IgD-negative memory B cell (primary cell): ENCODE data around the gene AMN. TPM values are rescaled to one million over a fixed set of nuclear protein-coding genes. Genes with fewer than 3 reads are reported as not detected.

Experiments used
- H3K27ac Mint-ChIP-seq, 3 donors: one replicate each; pipeline ENCODE4 v1.8.0; 2020 to 2022; ENCODE audit warnings: mild to moderate bottlenecking in 3 of 3, mixed read lengths in 3 of 3, moderate library complexity in 1 of 3
- H3K27me3 Mint-ChIP-seq: one replicate; pipeline ENCODE4 v1.8.0; 2021; ENCODE audit warnings: mixed read lengths
- H3K36me3 Mint-ChIP-seq: one replicate; pipeline ENCODE4 v1.8.0; 2020; ENCODE audit warnings: mild to moderate bottlenecking, mixed read lengths
- H3K4me1 Mint-ChIP-seq, 3 donors: one replicate each; pipeline ENCODE4 v1.8.0; 2020 to 2022; ENCODE audit warnings: mixed read lengths in 3 of 3, mild to moderate bottlenecking in 1 of 3
- H3K4me3 Mint-ChIP-seq, 4 donors: one replicate each; pipeline ENCODE4 v1.8.0; 2020 to 2022; ENCODE audit warnings: mild to moderate bottlenecking in 4 of 4, mixed read lengths in 4 of 4, moderate library complexity in 3 of 4
- H3K9me3 Mint-ChIP-seq, 3 donors: one replicate each; pipeline ENCODE4 v1.8.0; 2020 to 2021; ENCODE audit warnings: mixed read lengths in 3 of 3, mild to moderate bottlenecking in 1 of 3
- polyA plus RNA-seq: library from polyadenylated mRNA; unstranded; fragments of 300-500 nt; fragmentation: Illumina TruSeq; gene quantifications from one replicate; pipeline ENCODE4 v1.2.3, GENCODE V29; 2021

AMN gene
- polyA plus RNA-seq, 1 donor from 2014 or later = 15.0 TPM

DNA sequence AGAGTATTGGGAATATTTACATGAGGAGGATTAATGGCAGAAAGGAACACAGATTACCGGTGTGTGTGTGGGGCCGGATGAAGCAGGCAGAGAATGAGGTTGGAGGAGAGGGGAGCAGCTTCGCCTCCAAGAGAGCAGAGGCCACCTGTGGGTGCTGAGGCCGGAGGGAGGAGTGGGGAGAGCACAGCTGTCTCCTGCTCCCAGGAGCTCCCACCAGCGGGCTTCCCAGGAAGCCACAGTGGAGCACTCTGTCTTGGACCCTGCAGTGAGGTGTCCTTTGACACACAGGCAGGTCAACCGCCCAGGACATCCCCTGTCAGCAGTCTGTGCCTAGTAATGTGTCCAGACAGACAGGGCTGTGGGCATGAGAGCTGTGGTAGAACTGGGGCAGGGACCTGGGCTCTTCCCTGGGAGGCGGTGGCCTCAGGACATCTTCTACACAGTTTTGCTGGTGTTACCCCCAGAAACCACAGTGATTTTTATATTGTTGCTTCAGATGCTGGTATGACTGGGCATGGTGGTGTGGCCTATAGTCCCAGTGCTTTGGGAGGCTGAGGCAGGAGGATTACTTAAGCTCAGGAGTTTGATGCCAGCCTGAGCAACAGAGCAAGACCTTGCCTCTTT is 18.5 kb upstream of the AMN start:
- peaks cover 25 to 37% (median 26%) of the 10 kb centered on the region in 3 donors for H3K4me1 Mint-ChIP-seq
- H3K27me3 Mint-ChIP-seq = peaks cover 2% of the 10 kb centered on the region
- H3K36me3 Mint-ChIP-seq = peaks cover 4% of the 10 kb centered on the region
- H3K4me3 Mint-ChIP-seq = peak overlapping the region in 1 of 4 donors; percentile 39
- H3K27ac Mint-ChIP-seq = peak overlapping the region in 2 of 3 donors; percentile 50 to 81
- H3K9me3 Mint-ChIP-seq = no peaks in the 10 kb centered on the region

DNA sequence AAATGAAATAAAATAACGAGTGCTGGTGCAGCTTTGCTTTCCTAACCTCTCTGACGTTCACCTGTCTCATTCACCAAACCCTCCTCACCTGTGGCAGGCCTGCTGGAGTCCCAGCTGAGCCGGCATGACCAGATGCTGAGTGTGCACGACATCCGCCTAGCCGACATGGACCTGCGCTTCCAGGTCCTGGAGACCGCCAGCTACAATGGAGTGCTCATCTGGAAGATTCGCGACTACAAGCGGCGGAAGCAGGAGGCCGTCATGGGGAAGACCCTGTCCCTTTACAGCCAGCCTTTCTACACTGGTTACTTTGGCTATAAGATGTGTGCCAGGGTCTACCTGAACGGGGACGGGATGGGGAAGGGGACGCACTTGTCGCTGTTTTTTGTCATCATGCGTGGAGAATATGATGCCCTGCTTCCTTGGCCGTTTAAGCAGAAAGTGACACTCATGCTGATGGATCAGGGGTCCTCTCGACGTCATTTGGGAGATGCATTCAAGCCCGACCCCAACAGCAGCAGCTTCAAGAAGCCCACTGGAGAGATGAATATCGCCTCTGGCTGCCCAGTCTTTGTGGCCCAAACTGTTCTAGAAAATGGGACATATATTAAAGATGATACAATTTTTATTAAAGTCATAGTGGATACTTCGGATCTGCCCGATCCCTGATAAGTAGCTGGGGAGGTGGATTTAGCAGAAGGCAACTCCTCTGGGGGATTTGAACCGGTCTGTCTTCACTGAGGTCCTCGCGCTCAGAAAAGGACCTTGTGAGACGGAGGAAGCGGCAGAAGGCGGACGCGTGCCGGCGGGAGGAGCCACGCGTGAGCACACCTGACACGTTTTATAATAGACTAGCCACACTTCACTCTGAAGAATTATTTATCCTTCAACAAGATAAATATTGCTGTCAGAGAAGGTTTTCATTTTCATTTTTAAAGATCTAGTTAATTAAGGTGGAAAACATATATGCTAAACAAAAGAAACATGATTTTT is 17.1 kb upstream of the AMN start:
- Mint-ChIP-seq H3K27me3 (peaks cover 2% of the 10 kb centered on the region), H3K4me1 (peaks cover 21 to 29% (median 21%) of the 10 kb centered on the region in 3 donors), H3K4me3 (peak overlapping the region in 1 of 4 donors; percentile 41), H3K9me3 (no peaks in the 10 kb centered on the region), H3K36me3 (peaks cover 3% of the 10 kb centered on the region), H3K27ac (peak overlapping the region in 2 of 3 donors; percentile 23 to 49)

DNA sequence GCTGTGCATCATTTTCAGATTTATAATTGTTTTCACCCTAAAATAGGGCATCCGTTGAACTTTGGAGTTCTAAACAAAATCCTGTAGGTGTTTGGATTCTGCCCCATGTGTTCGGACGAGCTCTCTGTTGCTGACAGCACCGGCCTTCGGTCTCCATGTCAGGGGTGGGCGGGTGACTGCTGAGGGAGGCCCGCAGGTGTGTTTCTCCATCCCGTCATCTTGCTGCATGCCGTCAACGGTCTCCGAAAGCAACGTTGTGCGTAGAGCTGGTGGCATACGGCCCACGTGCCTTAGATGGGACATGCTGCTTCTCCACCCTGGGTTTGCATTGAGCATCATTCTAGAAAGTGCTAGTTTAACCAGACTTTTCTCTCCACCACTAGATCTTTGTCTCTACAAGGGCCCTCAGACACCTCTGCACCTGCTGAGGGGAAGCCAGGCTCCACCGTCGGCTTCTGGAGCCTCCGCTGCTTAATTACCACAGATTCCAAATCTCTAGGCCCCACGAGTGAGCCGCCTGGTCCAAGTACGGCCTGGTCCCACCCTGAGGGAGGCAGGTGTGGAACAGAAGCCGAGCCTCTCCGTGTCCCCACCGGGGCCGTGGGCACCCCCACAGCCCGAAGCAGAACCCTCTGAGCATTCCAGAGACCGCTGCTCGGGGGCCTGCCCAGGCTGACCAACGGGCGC is 15.7 kb upstream of the AMN start:
- peaks cover 11 to 21% (median 18%) of the 10 kb centered on the region in 3 donors for H3K4me1 Mint-ChIP-seq
- no peak overlapping the region for H3K4me3 Mint-ChIP-seq
- peaks cover 4% of the 10 kb centered on the region for H3K36me3 Mint-ChIP-seq
- no peaks in the 10 kb centered on the region for H3K9me3 Mint-ChIP-seq
- H3K27me3 Mint-ChIP-seq = peaks cover 2% of the 10 kb centered on the region
- H3K27ac Mint-ChIP-seq = peak overlapping the region in 1 of 3 donors; percentile 54

DNA sequence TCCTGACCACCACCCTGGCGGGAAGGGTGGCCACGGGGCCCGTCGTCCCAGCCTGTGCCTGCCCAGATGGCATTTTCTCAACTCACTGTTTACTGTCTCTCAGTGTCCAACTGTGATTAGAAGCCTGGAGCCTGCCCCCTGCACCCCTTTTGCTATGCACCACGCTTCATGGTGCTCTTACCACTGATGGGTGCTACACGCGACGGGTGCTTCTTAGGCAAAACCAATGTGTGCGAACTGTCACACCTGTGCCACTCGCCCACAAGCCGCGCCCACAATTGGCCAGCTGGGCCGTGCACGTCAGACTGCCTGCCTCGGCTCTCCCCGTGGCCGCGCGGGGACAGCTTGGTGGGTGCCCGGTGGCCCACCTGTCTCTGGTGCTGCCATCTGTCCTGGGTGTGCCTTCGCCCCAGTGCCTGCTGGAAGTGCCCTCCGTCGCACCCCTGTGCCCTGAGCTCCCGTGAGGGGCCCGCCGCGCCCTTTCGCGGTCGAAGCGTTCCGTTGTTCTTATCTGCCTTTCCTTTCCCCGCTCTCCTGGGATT is 15.1 kb upstream of the AMN start:
- Mint-ChIP-seq H3K4me1 (peaks cover 7 to 15% (median 15%) of the 10 kb centered on the region in 3 donors), H3K27me3 (peaks cover 2% of the 10 kb centered on the region), H3K36me3 (peaks cover 4% of the 10 kb centered on the region), H3K27ac (peak overlapping the region in 2 of 3 donors; percentile 54 to 59), H3K4me3 (peak overlapping the region in 3 of 4 donors; percentile 39 to 71 (median 45)), H3K9me3 (no peaks in the 10 kb centered on the region)

DNA sequence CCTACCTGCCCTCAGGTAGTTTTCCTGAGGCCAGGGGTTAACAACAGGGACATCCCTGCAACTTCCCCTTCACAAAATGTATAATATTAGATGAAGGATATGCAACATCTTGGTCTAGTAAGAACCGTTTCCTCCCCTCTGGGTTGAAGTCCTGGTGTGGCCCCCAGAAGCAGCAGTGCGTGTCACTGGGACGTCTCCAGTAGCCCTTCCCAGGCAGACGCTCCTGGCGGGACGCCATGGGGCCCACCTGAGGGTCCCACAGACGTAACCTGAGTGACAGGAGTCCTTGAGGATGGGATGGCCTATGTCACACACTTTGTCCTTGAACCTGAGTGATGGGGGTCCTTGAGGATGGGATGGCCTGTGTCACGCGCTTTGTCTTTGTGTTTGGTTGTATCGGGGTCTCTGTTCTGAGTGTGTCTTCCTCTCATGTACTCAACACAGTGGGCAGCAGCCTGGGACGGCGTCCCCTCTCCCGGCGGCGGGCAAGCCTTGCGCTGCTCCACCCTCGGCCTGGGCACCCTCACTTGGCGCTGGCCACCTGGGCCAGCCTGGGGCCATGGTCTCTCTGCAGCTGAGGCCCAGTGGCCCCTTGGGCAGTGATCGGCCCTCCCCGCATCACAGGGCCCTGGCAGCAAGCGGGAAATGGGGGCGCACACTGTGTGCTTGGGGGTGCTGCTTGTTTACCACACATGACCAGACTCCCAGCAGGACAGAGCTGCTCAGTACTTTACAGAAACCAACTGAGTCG is 14.3 kb upstream of the AMN start:
- Mint-ChIP-seq H3K9me3 (no peaks in the 10 kb centered on the region), H3K4me3 (peak overlapping the region in 3 of 4 donors; percentile 39 to 71 (median 45)), H3K27me3 (peaks cover under 1% of the 10 kb centered on the region), H3K4me1 (peaks cover 3 to 15% (median 8%) of the 10 kb centered on the region in 3 donors), H3K36me3 (peaks cover 4% of the 10 kb centered on the region), H3K27ac (peak overlapping the region in 2 of 3 donors; percentile 54 to 59)

DNA sequence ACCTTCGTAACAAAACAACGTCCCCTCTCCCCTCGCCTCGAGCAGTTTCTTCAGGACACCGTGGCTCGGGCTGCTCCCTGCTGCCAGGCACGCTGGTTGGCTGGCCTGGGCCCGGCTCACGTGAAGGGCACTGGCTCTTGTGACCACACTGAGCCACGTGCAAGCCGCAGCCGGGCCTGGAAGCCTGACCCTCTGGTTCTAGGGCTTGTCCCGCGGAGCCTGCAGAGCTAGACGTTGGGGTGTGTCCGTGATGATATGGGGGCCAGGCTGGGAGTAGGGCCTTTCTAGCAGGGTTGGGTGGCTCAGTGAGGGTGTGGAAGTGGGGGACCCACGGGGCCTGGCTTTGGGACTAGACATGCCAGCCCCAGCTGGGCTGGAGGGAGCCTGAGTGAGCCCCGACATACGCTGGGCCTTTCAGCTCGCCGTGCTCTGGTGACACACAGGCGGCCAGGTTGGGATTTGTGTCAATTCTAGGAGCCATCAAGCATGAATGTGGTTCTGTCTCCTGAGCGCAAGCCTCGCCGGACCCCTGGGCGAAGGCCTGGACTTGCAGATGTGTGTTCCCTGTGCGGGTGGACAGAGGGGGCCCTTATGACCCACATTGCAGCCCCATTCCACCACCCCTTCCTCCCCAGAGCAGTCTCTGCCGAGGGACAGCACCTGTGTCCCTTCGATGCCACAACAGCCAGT is 13.6 kb upstream of the AMN start:
- Mint-ChIP-seq H3K9me3 (no peaks in the 10 kb centered on the region), H3K4me1 (peaks cover 9 to 16% (median 9%) of the 10 kb centered on the region in 3 donors), H3K27ac (no peak overlapping the region), H3K4me3 (peak overlapping the region in 1 of 4 donors; percentile 52), H3K27me3 (no peaks in the 10 kb centered on the region), H3K36me3 (peaks cover 4% of the 10 kb centered on the region)

DNA sequence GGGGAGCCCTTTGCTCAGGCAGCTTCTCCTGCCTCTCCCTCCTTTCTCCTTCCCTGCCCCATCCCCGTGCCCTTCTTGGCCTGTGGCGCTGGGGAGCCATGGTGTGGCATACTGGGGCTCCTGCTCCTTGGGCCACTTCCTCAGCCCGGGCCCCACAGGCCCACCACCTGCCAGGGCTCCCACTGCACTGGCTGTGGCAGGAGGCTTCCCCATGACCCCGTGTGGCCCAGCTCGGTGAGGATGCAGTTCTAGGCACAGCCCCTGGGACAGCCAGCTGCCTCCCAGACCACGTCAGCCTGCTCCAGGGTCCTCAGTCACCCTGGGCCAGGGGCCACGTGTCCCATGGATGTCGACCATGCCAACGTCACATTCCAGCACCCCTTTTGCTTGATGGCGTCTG is 13.0 kb upstream of the AMN start:
- Mint-ChIP-seq H3K4me3 (peak overlapping the region in 1 of 4 donors; percentile 52), H3K27ac (no peak overlapping the region), H3K4me1 (peaks cover 14 to 22% (median 15%) of the 10 kb centered on the region in 3 donors), H3K27me3 (no peaks in the 10 kb centered on the region), H3K9me3 (no peaks in the 10 kb centered on the region), H3K36me3 (peaks cover 4% of the 10 kb centered on the region)

DNA sequence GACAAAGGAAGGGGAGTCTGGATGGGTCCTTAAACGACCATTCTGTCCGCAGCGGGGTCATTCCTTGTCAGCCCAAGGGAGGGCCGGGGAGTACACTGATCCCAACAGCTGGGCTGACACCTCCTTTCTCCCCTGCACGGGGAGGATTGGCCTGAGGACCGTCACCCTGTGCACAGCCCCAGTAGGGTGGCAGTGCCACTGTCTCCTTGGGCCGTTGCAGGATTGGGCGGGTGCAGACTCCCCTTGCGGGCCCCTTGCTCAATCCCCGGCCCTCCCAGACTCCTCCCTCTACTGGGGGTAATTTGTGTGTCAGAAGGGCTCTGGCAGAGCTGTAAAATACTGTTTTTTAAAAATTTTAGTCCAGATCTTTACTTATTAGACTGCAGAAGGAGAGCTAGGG is 12.6 kb upstream of the AMN start:
- Mint-ChIP-seq H3K4me3 (no peak overlapping the region), H3K9me3 (no peaks in the 10 kb centered on the region), H3K27me3 (no peaks in the 10 kb centered on the region), H3K36me3 (peaks cover 4% of the 10 kb centered on the region), H3K4me1 (peaks cover 16 to 23% (median 17%) of the 10 kb centered on the region in 3 donors), H3K27ac (no peak overlapping the region)

DNA sequence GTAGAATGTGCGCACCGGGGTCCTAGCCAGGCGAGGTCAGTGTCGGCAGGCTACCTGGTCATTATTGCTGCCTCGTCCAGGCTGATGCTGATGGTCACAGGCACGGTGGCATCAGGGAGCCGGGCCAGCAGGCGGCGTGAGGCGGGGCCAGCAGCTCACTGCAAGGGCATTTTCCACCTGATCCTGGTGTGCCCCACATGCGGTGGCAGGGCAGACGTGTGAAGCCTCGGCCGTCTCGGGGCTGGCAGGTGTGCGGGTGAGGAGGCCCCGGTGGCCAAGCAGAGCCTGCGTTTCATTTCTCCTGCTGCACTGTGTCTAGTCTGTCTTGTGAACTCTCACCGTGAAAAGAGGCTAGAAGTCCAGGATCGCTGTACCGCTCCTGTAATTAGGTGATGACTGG is 12.0 kb upstream of the AMN start:
- Mint-ChIP-seq H3K36me3 (peaks cover 4% of the 10 kb centered on the region), H3K9me3 (no peaks in the 10 kb centered on the region), H3K27me3 (no peaks in the 10 kb centered on the region), H3K27ac (no peak overlapping the region), H3K4me3 (peak overlapping the region in 1 of 4 donors; percentile 46), H3K4me1 (peaks cover 16 to 23% (median 17%) of the 10 kb centered on the region in 3 donors)

DNA sequence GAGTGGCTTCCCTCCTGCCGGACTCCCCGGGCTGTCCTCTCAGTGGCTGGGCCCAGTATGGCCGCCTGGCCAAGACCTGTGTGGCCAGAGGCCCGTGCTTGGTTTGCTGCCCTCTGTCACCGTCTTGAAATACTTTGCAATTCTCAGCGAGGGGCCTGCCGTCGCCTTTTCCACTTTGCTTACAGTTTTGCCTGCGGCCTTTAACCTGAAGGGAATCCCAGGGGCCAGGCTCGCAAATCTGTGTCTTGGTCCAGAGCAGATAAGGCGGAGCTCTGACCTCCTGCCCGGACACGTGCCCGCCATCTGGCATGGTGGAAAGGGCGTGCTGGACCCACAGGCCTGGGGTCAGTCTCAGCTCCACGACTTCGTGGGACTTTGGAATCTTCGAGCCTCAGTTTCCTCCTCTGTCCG is 10.9 kb upstream of the AMN start:
- Mint-ChIP-seq H3K9me3 (no peaks in the 10 kb centered on the region), H3K27ac (peak overlapping the region in 1 of 3 donors; percentile 29)

DNA sequence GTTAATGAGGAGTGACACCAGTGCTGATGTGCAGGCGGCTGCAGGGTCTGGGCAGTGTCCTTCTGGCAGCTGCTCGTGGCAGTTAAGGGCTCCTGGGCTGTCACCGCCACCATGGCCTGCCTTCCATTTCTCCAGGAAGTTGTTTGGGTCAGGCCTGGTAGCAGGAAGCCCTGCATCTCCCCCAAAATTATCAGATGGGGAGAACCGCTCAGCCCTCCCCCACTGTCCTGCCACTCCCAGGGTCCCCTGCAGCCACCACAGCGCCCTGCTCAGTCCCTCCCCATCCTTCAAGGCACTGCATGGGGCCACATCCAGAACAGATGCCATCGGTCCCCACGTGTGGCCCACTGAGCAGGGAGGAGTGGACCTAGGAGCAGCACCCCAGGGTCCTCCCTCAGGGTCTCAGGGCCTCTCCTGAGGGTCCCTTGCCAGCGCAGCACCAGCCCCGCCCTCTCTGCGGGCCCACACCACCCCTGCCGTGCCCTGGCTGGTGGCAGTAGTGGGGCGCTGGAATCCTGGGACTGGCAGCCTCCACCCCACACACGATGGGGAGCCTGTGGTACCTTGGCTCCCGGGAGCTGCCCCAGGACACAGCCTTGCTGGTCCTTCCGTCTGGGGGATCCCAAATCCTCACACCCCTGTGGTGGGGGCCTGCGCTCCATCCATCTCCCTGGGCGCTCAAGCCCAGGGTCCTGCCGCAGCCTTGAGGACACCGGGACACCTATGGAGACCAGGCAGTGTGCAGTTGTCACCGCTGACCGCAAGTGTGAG is 10.3 kb upstream of the AMN start:
- Mint-ChIP-seq H3K27ac (no peak overlapping the region), H3K36me3 (peaks cover 4% of the 10 kb centered on the region), H3K4me3 (no peak overlapping the region), H3K4me1 (peaks cover 29 to 36% (median 33%) of the 10 kb centered on the region in 3 donors), H3K9me3 (no peaks in the 10 kb centered on the region), H3K27me3 (peaks cover 2% of the 10 kb centered on the region)

More for the DNA sequence above, 10.9 kb upstream of the AMN start:
- peaks cover 4% of the 10 kb centered on the region for H3K36me3 Mint-ChIP-seq
- H3K27me3 Mint-ChIP-seq = peaks cover 2% of the 10 kb centered on the region
- no peak overlapping the region for H3K4me3 Mint-ChIP-seq
- peaks cover 23 to 30% (median 27%) of the 10 kb centered on the region in 3 donors for H3K4me1 Mint-ChIP-seq

DNA sequence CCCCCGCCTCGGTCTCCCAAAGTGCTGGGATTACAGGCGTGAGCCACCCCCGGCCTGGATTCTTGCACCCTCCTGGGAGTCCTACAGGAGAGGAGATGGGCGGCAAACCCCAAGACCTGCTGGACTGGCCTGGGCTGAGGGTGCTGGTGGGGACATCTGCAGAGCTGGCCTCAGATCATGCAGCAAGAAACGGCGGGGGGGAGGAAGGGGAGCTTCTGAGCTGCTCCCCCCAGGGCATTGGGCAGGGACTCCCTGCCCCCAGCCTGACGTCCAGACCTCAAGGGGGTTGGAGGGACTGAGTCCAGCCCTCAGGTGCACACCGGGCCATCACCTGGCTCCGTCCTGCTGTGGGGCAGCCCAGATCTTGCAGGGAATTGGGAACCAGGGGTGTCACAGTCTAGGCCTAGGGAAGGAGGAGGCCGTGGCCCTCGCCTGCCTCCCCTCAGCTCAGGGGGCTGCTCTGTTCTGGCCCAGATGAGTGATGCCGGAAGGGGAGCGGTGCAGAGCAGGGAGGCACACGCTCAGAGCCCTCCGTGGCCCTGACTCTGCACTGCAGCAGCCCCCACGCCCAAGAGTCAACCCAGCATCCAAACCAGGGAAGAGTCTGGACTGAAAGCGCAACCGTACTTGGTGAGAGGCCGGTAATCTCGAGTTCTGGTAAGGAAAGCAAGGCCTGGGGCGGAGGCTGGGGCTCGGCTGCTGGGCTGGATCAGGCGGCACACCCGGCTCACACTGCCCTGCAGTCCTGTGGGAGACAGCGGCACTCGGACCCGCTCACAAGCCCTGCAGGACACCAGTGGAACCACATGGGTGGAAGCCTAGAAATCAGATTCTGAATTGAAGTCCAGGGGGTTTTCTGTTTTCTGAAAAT is 8.9 kb upstream of the AMN start:
- Mint-ChIP-seq H3K27me3 (peaks cover 2% of the 10 kb centered on the region), H3K4me3 (peak overlapping the region in 2 of 4 donors; percentile 83 to 86), H3K36me3 (peaks cover 1% of the 10 kb centered on the region), H3K27ac (peak overlapping the region in 1 of 3 donors; percentile 23), H3K4me1 (peaks cover 30 to 38% (median 35%) of the 10 kb centered on the region in 3 donors), H3K9me3 (no peaks in the 10 kb centered on the region)
